Loucy (cell line): ENCODE results near the gene EEIG2.

Experiments used
- H2AFZ ChIP-seq: fragments of 200-600 bp; sonication (generic); 2 replicates; pipeline ENCODE4 v1.6.0; 2016; ENCODE audit warnings: antibody characterized with exemption, mild to moderate bottlenecking, low read length, moderate library complexity
- H3F3A ChIP-seq: fragments of 200-600 bp; 2 replicates; pipeline ENCODE4 v1.6.0; 2016; ENCODE audit warnings: antibody characterized with exemption, low read depth, mild to moderate bottlenecking
- H3K27me3 ChIP-seq: fragments of 200-600 bp; sonication (generic); 2 replicates; pipeline ENCODE4 v1.6.1; 2014; ENCODE audit warnings: low read length, mild to moderate bottlenecking; ENCODE audit not compliant: insufficient read depth, poor library complexity, severe bottlenecking
- H3K36me3 ChIP-seq: fragments of 200-600 bp; sonication (generic); 2 replicates; pipeline ENCODE4 v1.6.1; 2016; ENCODE audit warnings: low read length; ENCODE audit not compliant: insufficient read depth
- H3K4me1 ChIP-seq: fragments of 200-600 bp; sonication (generic); 2 replicates; pipeline ENCODE4 v1.5.1; 2014; ENCODE audit warnings: low read length, mild to moderate bottlenecking; ENCODE audit not compliant: insufficient read depth, poor library complexity, severe bottlenecking
- H3K4me2 ChIP-seq: fragments of 200-600 bp; sonication (generic); 2 replicates; pipeline ENCODE4 v1.6.0; 2014; ENCODE audit warnings: antibody characterized with exemption, low read length, low read depth, mild to moderate bottlenecking; ENCODE audit not compliant: poor library complexity, severe bottlenecking
- H3K4me3 ChIP-seq: fragments of 200-600 bp; sonication (generic); 2 replicates; pipeline ENCODE4 v1.5.1; 2014; ENCODE audit warnings: low read length, mild to moderate bottlenecking, mixed read lengths; ENCODE audit not compliant: poor library complexity, severe bottlenecking
- H3K79me2 ChIP-seq: fragments of 200-600 bp; sonication (generic); 2 replicates; pipeline ENCODE4 v1.6.1; 2014; ENCODE audit warnings: low read length; ENCODE audit not compliant: insufficient read depth
- H3K9ac ChIP-seq: fragments of 200-600 bp; sonication (generic); 2 replicates; pipeline ENCODE4 v1.6.0; 2014; ENCODE audit warnings: mild to moderate bottlenecking, low read depth, low read length, moderate library complexity; ENCODE audit not compliant: poor library complexity, severe bottlenecking
- H3K9me2 ChIP-seq: fragments of 200-600 bp; sonication (generic); replicated peaks from 2 replicates; pipeline ENCODE4 v1.6.1; 2016; ENCODE audit warnings: low read depth, low read length, mixed read lengths
- H3K9me3 ChIP-seq: fragments of 200-600 bp; sonication (generic); 2 replicates; pipeline ENCODE4 v1.6.1; 2014; ENCODE audit warnings: mild to moderate bottlenecking, antibody characterized with exemption, low read length, low read depth; ENCODE audit not compliant: insufficient read depth
- H4K20me1 ChIP-seq: fragments of 200-600 bp; sonication (generic); 2 replicates; pipeline ENCODE4 v1.6.0; 2014; ENCODE audit warnings: antibody characterized with exemption, low read length, mild to moderate bottlenecking; ENCODE audit not compliant: insufficient read depth, poor library complexity, severe bottlenecking
- EZH2phosphoT487 ChIP-seq: fragments of 200-600 bp; IDR thresholded peaks from 2 replicates; pipeline ENCODE4 v1.6.1; 2018; ENCODE audit warnings: antibody characterized with exemption, mild to moderate bottlenecking, moderate library complexity, borderline replicate concordance
- TF ChIP-seq, protein P1 (sequence below): fragments of 200-600 bp; sonication (generic); conservative IDR thresholded peaks from 2 replicates; pipeline ENCODE4 v1.5.1; 2014; ENCODE audit warnings: mild to moderate bottlenecking, antibody characterized with exemption, low read length

Gene EEIG2

DNA sequence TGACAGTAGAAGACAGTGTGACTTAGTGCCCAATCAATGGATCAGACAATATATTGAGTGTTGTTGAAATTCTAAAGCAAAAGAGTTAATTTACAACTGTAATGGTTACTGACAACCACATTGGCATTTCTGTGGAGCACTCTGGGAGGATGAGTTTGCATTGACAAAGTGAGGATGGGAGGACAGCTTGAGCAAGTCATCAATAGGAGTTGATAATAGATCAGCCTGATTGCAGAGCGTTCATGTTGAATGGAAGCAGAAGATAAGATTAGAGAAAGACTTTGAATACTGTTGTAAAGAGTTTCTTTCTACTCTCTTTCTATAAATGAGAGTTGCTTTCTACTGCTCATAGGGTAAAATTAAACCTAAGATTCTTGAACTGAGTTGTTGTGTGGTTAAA, 3.9 kb downstream of the EEIG2 start:
- Histone ChIP-seq H3K36me3 (no peaks in the 10 kb centered on the region), H3K79me2 (peaks cover 82% of the 10 kb centered on the region), H3F3A (no peaks in the 10 kb centered on the region; the same call in 1 of the 2 replicates), H3K4me1 (peaks cover 65% of the 10 kb centered on the region), H3K9me3 (no peaks in the 10 kb centered on the region), H2AFZ (no peak overlapping the region), H3K9ac (peak overlapping the region; percentile 8), H3K27me3 (no peaks in the 10 kb centered on the region), H4K20me1 (peaks cover 63% of the 10 kb centered on the region), H3K4me3 (peak overlapping the region; percentile 75), H3K9me2 (no peaks in the 10 kb centered on the region), H3K4me2 (peak overlapping the region; percentile 92)
- TF ChIP-seq EZH2phosphoT487: no peak
- TF ChIP-seq, protein P1, sequence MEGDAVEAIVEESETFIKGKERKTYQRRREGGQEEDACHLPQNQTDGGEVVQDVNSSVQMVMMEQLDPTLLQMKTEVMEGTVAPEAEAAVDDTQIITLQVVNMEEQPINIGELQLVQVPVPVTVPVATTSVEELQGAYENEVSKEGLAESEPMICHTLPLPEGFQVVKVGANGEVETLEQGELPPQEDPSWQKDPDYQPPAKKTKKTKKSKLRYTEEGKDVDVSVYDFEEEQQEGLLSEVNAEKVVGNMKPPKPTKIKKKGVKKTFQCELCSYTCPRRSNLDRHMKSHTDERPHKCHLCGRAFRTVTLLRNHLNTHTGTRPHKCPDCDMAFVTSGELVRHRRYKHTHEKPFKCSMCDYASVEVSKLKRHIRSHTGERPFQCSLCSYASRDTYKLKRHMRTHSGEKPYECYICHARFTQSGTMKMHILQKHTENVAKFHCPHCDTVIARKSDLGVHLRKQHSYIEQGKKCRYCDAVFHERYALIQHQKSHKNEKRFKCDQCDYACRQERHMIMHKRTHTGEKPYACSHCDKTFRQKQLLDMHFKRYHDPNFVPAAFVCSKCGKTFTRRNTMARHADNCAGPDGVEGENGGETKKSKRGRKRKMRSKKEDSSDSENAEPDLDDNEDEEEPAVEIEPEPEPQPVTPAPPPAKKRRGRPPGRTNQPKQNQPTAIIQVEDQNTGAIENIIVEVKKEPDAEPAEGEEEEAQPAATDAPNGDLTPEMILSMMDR: no peak

DNA sequence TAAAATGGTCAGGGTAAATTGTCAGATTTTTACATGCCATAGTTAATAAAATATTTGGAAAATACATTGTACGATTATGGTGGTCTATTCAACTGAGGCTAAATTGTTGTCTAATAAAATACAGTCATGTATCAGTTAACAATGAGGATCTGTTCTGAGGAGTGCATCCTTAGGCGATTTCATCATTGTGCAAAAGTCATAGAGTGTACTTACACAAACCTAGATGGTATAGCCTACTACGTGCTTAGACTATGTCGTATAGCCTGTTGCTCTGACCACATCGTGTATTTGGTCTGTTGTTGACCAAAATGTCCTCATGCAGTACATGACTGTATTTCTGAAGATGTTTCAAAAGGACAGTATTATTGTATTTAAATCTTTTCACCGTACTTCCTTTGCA, 5.2 kb downstream of the EEIG2 start:
- TF ChIP-seq, protein P1: no peak
- TF ChIP-seq EZH2phosphoT487: no peak
- H3K9me3 ChIP-seq: no peaks in the 10 kb centered on the region
- H3K79me2 ChIP-seq: peaks cover 95% of the 10 kb centered on the region
- H4K20me1 ChIP-seq: peaks cover 72% of the 10 kb centered on the region
- no peaks in the 10 kb centered on the region for H3K9me2 ChIP-seq
- no peak overlapping the region for H2AFZ ChIP-seq
- H3K27me3 ChIP-seq: no peaks in the 10 kb centered on the region
- H3K4me2 ChIP-seq: peak overlapping the region; percentile 57
- no peaks in the 10 kb centered on the region; the same call in 1 of the 2 replicates for H3F3A ChIP-seq
- H3K9ac ChIP-seq: peak overlapping the region; percentile 10
- peak overlapping the region; percentile 46 for H3K4me3 ChIP-seq
- peaks cover 70% of the 10 kb centered on the region for H3K4me1 ChIP-seq
- H3K36me3 ChIP-seq: no peaks in the 10 kb centered on the region

DNA sequence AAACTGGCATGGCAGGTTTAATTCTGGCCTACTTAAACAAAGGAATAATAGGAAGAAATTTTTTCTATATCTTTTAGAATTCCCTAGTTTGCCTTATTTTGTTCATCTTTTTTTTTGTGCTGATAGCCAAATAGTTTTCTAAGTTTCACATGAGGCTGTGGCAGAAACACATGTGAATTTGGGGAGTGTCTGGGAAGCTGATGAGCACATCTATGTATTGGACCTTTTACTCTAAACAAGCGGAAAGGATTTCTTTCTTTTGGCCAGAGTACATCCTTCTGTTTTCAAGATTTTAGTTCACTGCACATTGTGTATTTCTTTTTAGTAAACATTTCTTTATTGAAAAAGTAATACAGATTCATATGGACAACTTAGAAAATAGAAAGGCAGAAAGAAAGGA, 5.6 kb downstream of the EEIG2 start:
- no peak for TF ChIP-seq EZH2phosphoT487
- TF ChIP-seq, protein P1: no peak
- Histone ChIP-seq H4K20me1 (peaks cover 76% of the 10 kb centered on the region), H2AFZ (no peak overlapping the region), H3F3A (no peaks in the 10 kb centered on the region; the same call in 1 of the 2 replicates), H3K9me3 (no peaks in the 10 kb centered on the region), H3K4me1 (peaks cover 74% of the 10 kb centered on the region), H3K4me2 (peak overlapping the region; percentile 57), H3K36me3 (no peaks in the 10 kb centered on the region), H3K4me3 (peak overlapping the region; percentile 46), H3K79me2 (peaks cover 96% of the 10 kb centered on the region), H3K27me3 (no peaks in the 10 kb centered on the region), H3K9ac (peak overlapping the region; percentile 10), H3K9me2 (no peaks in the 10 kb centered on the region)
